IMR-90 (cell line): ENCODE measurements around the gene SNTG2. TPM values are rescaled to one million over a fixed set of nuclear protein-coding genes. Genes with fewer than 3 reads are reported as not detected.

Experiments
- ATAC-seq: fragments of 200-7000 bp; cut with Tn5 transposase; 2 replicates; pipeline ENCODE4 v1.9.1; 2020; ENCODE audit warnings: low read depth, mild to moderate bottlenecking, moderate library complexity
- BruUV-seq: library from RNA; stranded (reverse); fragments of 400-500 nt; replicated peaks from 2 replicates; lab custom pipeline; 2021; lab: Mats Ljungman, UMichigan
- CTCF ChIA-PET: fragments of 300-600 bp; formaldehyde crosslinking; extraction: SDS; loops from one replicate; lab custom pipeline; 2021; ENCODE audit warnings: antibody characterized with exemption; lab: Yijun Ruan, JAX
- POLR2A ChIA-PET: fragments of 300-600 bp; sonication (Branson Sonifier 250); formaldehyde crosslinking; loops from one replicate; lab custom pipeline; 2022; ENCODE audit warnings: antibody characterized with exemption; ENCODE audit not compliant: unreplicated experiment; lab: Charles Lee
- DNase-seq: peaks from one replicate; pipeline ENCODE4 v3.0.0; 2013
- H2AFZ ChIP-seq: replicated peaks from 2 replicates; pipeline ENCODE3; 2013; ENCODE audit warnings: low read length, mild to moderate bottlenecking; ENCODE audit not compliant: poor library complexity
- H2AK5ac ChIP-seq: 2 replicates; pipeline ENCODE4 v1.6.1; 2013; ENCODE audit warnings: low read depth, low read length, inconsistent platforms
- H2AK9ac ChIP-seq: replicated peaks from 2 replicates; pipeline ENCODE3; 2013; ENCODE audit warnings: mild to moderate bottlenecking, low read depth, low read length, moderate library complexity; ENCODE audit not compliant: poor library complexity
- H2BK120ac ChIP-seq: 2 replicates; pipeline ENCODE4 v1.6.1; 2013; ENCODE audit warnings: low read depth, low read length, inconsistent platforms
- H2BK15ac ChIP-seq: 3 replicates; pipeline ENCODE4 v1.6.1; 2013; ENCODE audit warnings: low read depth, low read length, inconsistent platforms
- H2BK20ac ChIP-seq: 2 replicates; pipeline ENCODE4 v1.6.1; 2013; ENCODE audit warnings: low read depth, mild to moderate bottlenecking, inconsistent platforms, low read length, moderate library complexity
- H2BK5ac ChIP-seq: 2 replicates; pipeline ENCODE4 v1.6.1; 2013; ENCODE audit warnings: mild to moderate bottlenecking, low read depth, low read length, inconsistent platforms; ENCODE audit not compliant: poor library complexity, severe bottlenecking
- H3K14ac ChIP-seq: replicated peaks from 2 replicates; pipeline ENCODE4 v1.6.1; 2013; ENCODE audit warnings: low read depth, low read length, inconsistent platforms
- H3K18ac ChIP-seq: 2 replicates; pipeline ENCODE4 v1.6.1; 2013; ENCODE audit warnings: low read depth, low read length, control low read depth
- H3K23ac ChIP-seq: 2 replicates; pipeline ENCODE4 v1.6.1; 2013; ENCODE audit warnings: low read depth, low read length, inconsistent platforms
- H3K27ac ChIP-seq: 2 replicates; pipeline ENCODE4 v1.5.1; 2013; ENCODE audit warnings: mild to moderate bottlenecking, control low read depth, low read length; ENCODE audit not compliant: insufficient read depth
- H3K27me3 ChIP-seq: 2 replicates; pipeline ENCODE4 v1.6.1; 2013; ENCODE audit warnings: low read length; ENCODE audit not compliant: control insufficient read depth, insufficient read depth
- H3K36me3 ChIP-seq: 2 replicates; pipeline ENCODE4 v1.6.1; 2013; ENCODE audit warnings: low read length, mixed read lengths; ENCODE audit not compliant: control insufficient read depth, insufficient read depth
- H3K4ac ChIP-seq: 2 replicates; pipeline ENCODE4 v1.6.1; 2013; ENCODE audit warnings: low read depth, low read length, inconsistent platforms
- H3K4me1 ChIP-seq: 2 replicates; pipeline ENCODE4 v1.6.1; 2013; ENCODE audit warnings: low read length, mixed read lengths; ENCODE audit not compliant: control insufficient read depth, insufficient read depth
- H3K4me2 ChIP-seq: 2 replicates; pipeline ENCODE4 v1.6.1; 2013; ENCODE audit warnings: low read depth, mild to moderate bottlenecking, control low read depth, low read length, moderate library complexity
- H3K4me3 ChIP-seq: 2 replicates; pipeline ENCODE4 v1.5.1; 2013; ENCODE audit warnings: low read depth, mild to moderate bottlenecking, control low read depth, low read length, moderate library complexity; ENCODE audit not compliant: insufficient read depth
- H3K56ac ChIP-seq: 2 replicates; pipeline ENCODE4 v1.6.1; 2013; ENCODE audit warnings: low read length, inconsistent platforms; ENCODE audit not compliant: insufficient read depth; ENCODE audit errors: extremely low read depth
- H3K79me1 ChIP-seq, 2 experiments: 2 replicates each; pipeline ENCODE4 v1.6.1; 2013; ENCODE audit warnings: low read length in 2 of 2, inconsistent platforms in 1 of 2, low read depth in 1 of 2
- H3K9ac ChIP-seq: 2 replicates; pipeline ENCODE4 v1.6.1; 2013; ENCODE audit warnings: low read depth, low read length, control low read depth
- H3K9me1 ChIP-seq: 2 replicates; pipeline ENCODE4 v1.6.1; 2013; ENCODE audit warnings: low read length, inconsistent platforms; ENCODE audit not compliant: insufficient read depth
- H3K9me3 ChIP-seq: 2 replicates; pipeline ENCODE4 v1.6.1; 2013; ENCODE audit warnings: low read length; ENCODE audit not compliant: control insufficient read depth, insufficient read depth
- H4K20me1 ChIP-seq: 2 replicates; pipeline ENCODE4 v1.6.1; 2013; ENCODE audit warnings: low read length, inconsistent platforms; ENCODE audit not compliant: insufficient read depth
- H4K5ac ChIP-seq: 2 replicates; pipeline ENCODE4 v1.6.1; 2013; ENCODE audit warnings: mild to moderate bottlenecking, low read depth, low read length, control low read depth
- H4K8ac ChIP-seq, 2 experiments: 2 replicates each; pipeline ENCODE4 v1.6.1; 2013; ENCODE audit warnings: low read depth in 2 of 2, low read length in 2 of 2, control low read depth in 1 of 2, inconsistent platforms in 1 of 2
- H4K91ac ChIP-seq: 2 replicates; pipeline ENCODE4 v1.6.1; 2013; ENCODE audit warnings: low read depth, low read length, inconsistent platforms; ENCODE audit not compliant: insufficient read depth
- BHLHE40 ChIP-seq: fragments of 150-350 bp; IDR thresholded peaks from 2 replicates; pipeline ENCODE4 v1.6.1; 2016; ENCODE audit warnings: mild to moderate bottlenecking, low read depth, low read length
- CEBPB ChIP-seq: IDR thresholded peaks from 2 replicates; pipeline ENCODE4 v1.6.1; 2012; ENCODE audit warnings: low read depth, low read length, improper control_type of control experiment
- CHD1 ChIP-seq: IDR thresholded peaks from 2 replicates; pipeline ENCODE4 v1.6.1; 2012; ENCODE audit warnings: low read depth, low read length, improper control_type of control experiment
- FOS ChIP-seq: fragments of 150-350 bp; IDR thresholded peaks from 2 replicates; pipeline ENCODE4 v1.6.1; 2016; ENCODE audit warnings: low read depth, low read length
- MAFK ChIP-seq: IDR thresholded peaks from 2 replicates; pipeline ENCODE4 v1.6.1; 2012; ENCODE audit warnings: low read depth, low read length, improper control_type of control experiment
- MAZ ChIP-seq: IDR thresholded peaks from 2 replicates; pipeline ENCODE4 v1.6.1; 2012; ENCODE audit warnings: low read depth, mild to moderate bottlenecking, low read length, improper control_type of control experiment, moderate library complexity, borderline replicate concordance
- MXI1 ChIP-seq: IDR thresholded peaks from 2 replicates; pipeline ENCODE4 v1.6.1; 2012; ENCODE audit warnings: low read depth, mild to moderate bottlenecking, low read length, moderate library complexity, borderline replicate concordance
- NFE2L2 ChIP-seq: fragments of 150-350 bp; IDR thresholded peaks from 2 replicates; pipeline ENCODE4 v1.6.1; 2016; ENCODE audit warnings: low read depth, mild to moderate bottlenecking, low read length
- POLR2A ChIP-seq: IDR thresholded peaks from 2 replicates; pipeline ENCODE4 v1.6.1; 2012; ENCODE audit warnings: mild to moderate bottlenecking, low read depth, low read length
- RAD21 ChIP-seq: IDR thresholded peaks from 2 replicates; pipeline ENCODE4 v1.6.1; 2012; ENCODE audit warnings: low read length, improper control_type of control experiment
- RCOR1 ChIP-seq: IDR thresholded peaks from 2 replicates; pipeline ENCODE4 v1.6.1; 2012; ENCODE audit warnings: mild to moderate bottlenecking, low read length, improper control_type of control experiment; ENCODE audit not compliant: insufficient replicate concordance
- RFX5 ChIP-seq: IDR thresholded peaks from 2 replicates; pipeline ENCODE4 v1.8.0; 2012; ENCODE audit warnings: low read depth, mild to moderate bottlenecking, low read length, moderate library complexity
- SMC3 ChIP-seq: fragments of 150-350 bp; IDR thresholded peaks from 2 replicates; pipeline ENCODE4 v1.6.1; 2016; ENCODE audit warnings: low read depth, mild to moderate bottlenecking, antibody characterized with exemption, low read length, moderate library complexity
- WGBS, 2 experiments: methylation state at CpG; one replicate each; pipeline versions ENCODE4 v1.1.5 to v1.1.7; 2013; ENCODE audit warnings: missing lambda C conversion rate in 2 of 2; ENCODE audit not compliant: insufficient read length in 1 of 2; ENCODE audit errors: extremely low coverage in 2 of 2; 5-methylcytosine and 5-hydroxymethylcytosine counted together
- dilution Hi-C: fragments of 300-500 bp; cut with HindIII; formaldehyde crosslinking; loops from one replicate; pipeline ENCODE4 v1.14.3; 2018; ENCODE audit warnings: low sequenced_read_pairs; ENCODE audit not compliant: unreplicated experiment
- in situ Hi-C: fragments of 300-500 bp; cut with MboI; formaldehyde crosslinking; loops from 3 replicates; pipeline ENCODE4 v1.14.3; 2019; ENCODE audit warnings: low sequenced_read_pairs, inconsistent platforms, mixed read lengths
- intact Hi-C: fragments of 100-400 bp; cut with micrococcal nuclease; formaldehyde crosslinking; loops from 2 replicates; pipeline ENCODE4 v1.10.0; 2022
- polyA plus RNA-seq, 3 experiments: library from polyadenylated mRNA; depleted of rRNA; stranded (reverse); fragments of >200 nt; gene quantifications; 2 replicates each; pipeline ENCODE4 v1.2.3, GENCODE V29; 2012; ENCODE audit warnings: low replicate concordance in 1 of 3
- total RNA-seq: library from RNA; depleted of rRNA; stranded (reverse); fragments of >200 nt; gene quantifications from 2 replicates; pipeline ENCODE4 v1.2.3, GENCODE V29; 2012
- TF ChIP-seq, protein P1 (sequence below): conservative IDR thresholded peaks from 2 replicates; pipeline ENCODE4 v1.5.1; 2012; ENCODE audit warnings: mild to moderate bottlenecking, low read depth, low read length, improper control_type of control experiment
- TF ChIP-seq, protein P2 (sequence below): fragments of 150-350 bp; IDR thresholded peaks from 2 replicates; pipeline ENCODE4 v1.6.1; 2017; ENCODE audit warnings: mild to moderate bottlenecking, antibody characterized with exemption, low read length, low read depth
- TF ChIP-seq, protein P3 (sequence below): fragments of 150-350 bp; IDR thresholded peaks from 2 replicates; pipeline ENCODE4 v1.6.1; 2016; ENCODE audit warnings: low read depth, mild to moderate bottlenecking, low read length, moderate library complexity, borderline replicate concordance

SNTG2 gene
- total and polyA plus RNA-seq, 2 of the 4 experiments (the other 2 are of a cell fraction) = under 0.01 to 0.17 TPM

DNA sequence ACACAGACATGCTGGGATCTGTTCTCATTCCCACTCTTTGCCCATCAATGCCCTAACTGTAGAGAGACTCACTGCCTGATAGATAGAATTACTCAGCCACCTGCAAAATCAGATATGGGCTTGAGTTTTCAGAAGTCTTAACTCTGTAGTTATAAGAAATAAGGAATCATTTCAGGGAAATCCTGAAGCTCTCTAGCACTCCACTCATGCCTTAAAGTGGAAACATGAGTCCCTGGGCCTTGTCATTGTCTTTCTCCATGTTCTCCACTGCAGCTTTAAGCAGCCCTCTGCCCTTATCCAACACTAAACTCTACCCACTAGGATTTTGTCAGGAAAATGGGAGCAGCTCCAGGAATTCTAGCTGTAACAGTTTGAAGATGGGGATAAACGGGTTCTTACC, 192.5 kb downstream of the SNTG2 start:
- Histone ChIP-seq H3K4ac (no peak overlapping the region), H3K23ac (no peak overlapping the region), H2BK15ac (no peak overlapping the region), H2BK5ac (no peak overlapping the region), H3K18ac (no peak overlapping the region), H2AFZ (no peak overlapping the region), H3K36me3 (no peaks in the 10 kb centered on the region), H4K8ac (no peak overlapping the region), H2AK5ac (no peak overlapping the region), H3K27ac (no peak overlapping the region), H3K56ac (no peak overlapping the region), H3K9me3 (peaks cover 1% of the 10 kb centered on the region; the same call in 1 of the 2 replicates), H3K27me3 (no peaks in the 10 kb centered on the region), H3K79me1 (no peaks in the 10 kb centered on the region), H4K91ac (no peak overlapping the region), H2BK120ac (no peak overlapping the region), H3K14ac (no peak overlapping the region), H3K9ac (no peak overlapping the region), H3K4me1 (no peaks in the 10 kb centered on the region), H3K4me3 (no peak overlapping the region), H2AK9ac (no peak overlapping the region), H4K20me1 (no peaks in the 10 kb centered on the region), H3K9me1 (no peaks in the 10 kb centered on the region), H3K4me2 (no peak overlapping the region), H4K5ac (no peak overlapping the region), H2BK20ac (no peak overlapping the region)
- CTCF ChIA-PET = no interaction called here
- TF ChIP-seq, protein P1, sequence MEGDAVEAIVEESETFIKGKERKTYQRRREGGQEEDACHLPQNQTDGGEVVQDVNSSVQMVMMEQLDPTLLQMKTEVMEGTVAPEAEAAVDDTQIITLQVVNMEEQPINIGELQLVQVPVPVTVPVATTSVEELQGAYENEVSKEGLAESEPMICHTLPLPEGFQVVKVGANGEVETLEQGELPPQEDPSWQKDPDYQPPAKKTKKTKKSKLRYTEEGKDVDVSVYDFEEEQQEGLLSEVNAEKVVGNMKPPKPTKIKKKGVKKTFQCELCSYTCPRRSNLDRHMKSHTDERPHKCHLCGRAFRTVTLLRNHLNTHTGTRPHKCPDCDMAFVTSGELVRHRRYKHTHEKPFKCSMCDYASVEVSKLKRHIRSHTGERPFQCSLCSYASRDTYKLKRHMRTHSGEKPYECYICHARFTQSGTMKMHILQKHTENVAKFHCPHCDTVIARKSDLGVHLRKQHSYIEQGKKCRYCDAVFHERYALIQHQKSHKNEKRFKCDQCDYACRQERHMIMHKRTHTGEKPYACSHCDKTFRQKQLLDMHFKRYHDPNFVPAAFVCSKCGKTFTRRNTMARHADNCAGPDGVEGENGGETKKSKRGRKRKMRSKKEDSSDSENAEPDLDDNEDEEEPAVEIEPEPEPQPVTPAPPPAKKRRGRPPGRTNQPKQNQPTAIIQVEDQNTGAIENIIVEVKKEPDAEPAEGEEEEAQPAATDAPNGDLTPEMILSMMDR = no peak
- TF ChIP-seq NFE2L2 (no peak), POLR2A (no peak), CHD1 (no peak), RFX5 (no peak), MAFK (no peak), FOS (no peak), CEBPB (no peak), RAD21 (no peak), BHLHE40 (no peak), MXI1 (no peak), RCOR1 (no peak), SMC3 (no peak), MAZ (no peak)
- TF ChIP-seq, protein P2, sequence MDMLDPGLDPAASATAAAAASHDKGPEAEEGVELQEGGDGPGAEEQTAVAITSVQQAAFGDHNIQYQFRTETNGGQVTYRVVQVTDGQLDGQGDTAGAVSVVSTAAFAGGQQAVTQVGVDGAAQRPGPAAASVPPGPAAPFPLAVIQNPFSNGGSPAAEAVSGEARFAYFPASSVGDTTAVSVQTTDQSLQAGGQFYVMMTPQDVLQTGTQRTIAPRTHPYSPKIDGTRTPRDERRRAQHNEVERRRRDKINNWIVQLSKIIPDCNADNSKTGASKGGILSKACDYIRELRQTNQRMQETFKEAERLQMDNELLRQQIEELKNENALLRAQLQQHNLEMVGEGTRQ = no peak
- TF ChIP-seq, protein P3, sequence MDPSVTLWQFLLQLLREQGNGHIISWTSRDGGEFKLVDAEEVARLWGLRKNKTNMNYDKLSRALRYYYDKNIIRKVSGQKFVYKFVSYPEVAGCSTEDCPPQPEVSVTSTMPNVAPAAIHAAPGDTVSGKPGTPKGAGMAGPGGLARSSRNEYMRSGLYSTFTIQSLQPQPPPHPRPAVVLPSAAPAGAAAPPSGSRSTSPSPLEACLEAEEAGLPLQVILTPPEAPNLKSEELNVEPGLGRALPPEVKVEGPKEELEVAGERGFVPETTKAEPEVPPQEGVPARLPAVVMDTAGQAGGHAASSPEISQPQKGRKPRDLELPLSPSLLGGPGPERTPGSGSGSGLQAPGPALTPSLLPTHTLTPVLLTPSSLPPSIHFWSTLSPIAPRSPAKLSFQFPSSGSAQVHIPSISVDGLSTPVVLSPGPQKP = no peak
- WGBS, 2 experiments = 22% methylated on average over 1 of the region's 1 CpG; no CpG with 5 or more reads in 1 of the 2 experiments
- intact Hi-C loops = loop anchor here (10.0 kb wide), 1 partner anchor 402 kb away; no protein-coding TSS in a partner anchor
- DNase-seq (no peak), ATAC-seq (no peak)
- POLR2A ChIA-PET = no interaction called here
- in situ Hi-C loops = no loop called here
- BruUV-seq = no TSS peak
- dilution Hi-C loops = no loop called here
